Measurements from ENCODE around the gene BRPF1. TPM values are rescaled to one million over a fixed set of nuclear protein-coding genes. Genes with fewer than 3 reads are reported as not detected.

Gene BRPF1
- total RNA-seq, 2 experiments from 2014 or later, result 48.1 to 50.1 TPM

- Mint-ChIP-seq H3K27ac (peak overlapping the region; percentile 66), H3K4me1 (peaks cover 61% of the 10 kb centered on the region), H3K36me3 (peaks cover 43% of the 10 kb centered on the region), H3K9me3 (ENCODE audit: low read depth) (no peaks in the 10 kb centered on the region), H3K27me3 (no peaks in the 10 kb centered on the region), H3K4me3 (no peak overlapping the region)
- ATAC-seq (no peak), DNase-seq (no peak)
- CTCF ChIA-PET, result interaction anchor here (1.1 to 1.9 kb wide), 4 partner anchors 9 to 151 kb away, joined by 3 to 10 read pairs (median 6); partner anchors contain the start of genes ARPC4 and TADA3
Observed at GRCh38 chr3:9781978-9782603, 50.6 kb downstream of the BRPF1 start.

DNA sequence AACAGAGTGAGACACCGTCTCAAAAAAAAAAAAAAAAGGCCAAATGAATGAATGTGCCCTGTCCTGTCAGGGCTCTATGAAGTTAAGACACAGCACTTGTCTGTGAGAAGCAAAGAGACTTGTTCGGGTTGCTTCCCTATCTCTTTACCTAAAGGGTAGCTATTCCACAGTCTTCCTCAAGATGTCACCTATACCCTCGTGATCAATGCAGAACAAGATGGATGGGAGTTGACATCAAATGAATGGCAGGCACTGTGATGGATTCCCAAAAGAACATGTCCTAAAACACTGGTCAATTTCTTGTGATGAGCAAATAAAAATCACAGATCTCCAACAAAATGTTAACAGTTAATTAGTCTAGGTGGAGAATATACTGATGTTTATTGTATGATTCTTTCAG lies 51.2 kb downstream of the BRPF1 start:
- Mint-ChIP-seq H3K27ac (peak overlapping the region; percentile 66), H3K36me3 (peaks cover 48% of the 10 kb centered on the region), H3K4me3 (no peak overlapping the region), H3K9me3 (ENCODE audit: low read depth) (no peaks in the 10 kb centered on the region), H3K4me1 (peaks cover 61% of the 10 kb centered on the region), H3K27me3 (no peaks in the 10 kb centered on the region)
- CTCF ChIA-PET, result interaction anchor here (1.1 to 1.9 kb wide), 4 partner anchors 8 to 150 kb away, joined by 3 to 10 read pairs (median 6); partner anchors contain the start of genes ARPC4 and TADA3
- ATAC-seq (no peak), DNase-seq (no peak)

DNA sequence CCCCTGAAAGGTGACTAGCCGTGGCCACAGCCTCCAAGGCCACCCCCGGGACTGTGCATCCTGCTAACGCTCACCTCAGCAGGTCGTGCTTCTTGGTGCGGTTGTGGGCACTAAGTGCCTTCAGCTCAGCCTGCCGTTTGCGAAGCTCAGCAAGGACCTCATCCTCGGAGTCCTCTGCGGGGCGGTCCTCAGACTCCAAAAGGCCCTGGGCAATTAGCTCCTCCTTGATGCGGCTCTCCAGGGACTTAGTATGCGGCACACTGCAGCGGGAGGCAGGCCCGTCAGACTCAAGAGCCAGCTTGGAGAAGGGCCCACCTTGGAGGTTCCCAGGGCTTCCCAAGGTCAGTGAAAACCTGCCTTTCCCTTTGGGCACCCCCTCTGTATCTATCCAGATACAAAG lies 52.4 kb downstream of the BRPF1 start:
- Mint-ChIP-seq H3K27me3 (no peaks in the 10 kb centered on the region), H3K4me1 (peaks cover 50% of the 10 kb centered on the region), H3K9me3 (ENCODE audit: low read depth) (no peaks in the 10 kb centered on the region), H3K36me3 (peaks cover 50% of the 10 kb centered on the region), H3K4me3 (no peak overlapping the region), H3K27ac (no peak overlapping the region)
- ATAC-seq, result no peak
- DNase-seq, result no peak
- CTCF ChIA-PET, result interaction anchor here (0.9 kb wide), 1 partner anchor 15 kb away, joined by 3 read pairs; no protein-coding TSS in a partner anchor

- Mint-ChIP-seq H3K9me3 (ENCODE audit: low read depth) (no peaks in the 10 kb centered on the region), H3K36me3 (peaks cover 57% of the 10 kb centered on the region), H3K4me3 (no peak overlapping the region), H3K27ac (no peak overlapping the region), H3K4me1 (peaks cover 41% of the 10 kb centered on the region), H3K27me3 (no peaks in the 10 kb centered on the region)
- CTCF ChIA-PET, result no interaction called here
- DNase-seq, result no peak
- no peak for ATAC-seq
Observed at GRCh38 chr3:9784965-9785364, 53.4 kb downstream of the BRPF1 start.

GRCh38 chr3:9785602-9786001 lies 54.1 kb downstream of the BRPF1 start:
- ATAC-seq (no peak), DNase-seq (no peak)
- CTCF ChIA-PET, result no interaction called here
- Mint-ChIP-seq H3K9me3 (ENCODE audit: low read depth) (no peaks in the 10 kb centered on the region), H3K36me3 (peaks cover 57% of the 10 kb centered on the region), H3K4me1 (peaks cover 41% of the 10 kb centered on the region), H3K27me3 (no peaks in the 10 kb centered on the region), H3K4me3 (no peak overlapping the region), H3K27ac (peak overlapping the region; percentile 30)

- Mint-ChIP-seq H3K4me1 (peaks cover 41% of the 10 kb centered on the region), H3K27ac (no peak overlapping the region)
Observed at GRCh38 chr3:9786209-9786739, 54.7 kb downstream of the BRPF1 start.

GRCh38 chr3:9786825-9787669 lies 55.5 kb downstream of the BRPF1 start:
- H3K4me1 Mint-ChIP-seq, result peaks cover 42% of the 10 kb centered on the region
- DNase-seq (no peak), ATAC-seq (no peak)
- peak overlapping the region; percentile 60 for H3K27ac Mint-ChIP-seq
- CTCF ChIA-PET, result no interaction called here
- peaks cover 56% of the 10 kb centered on the region for H3K36me3 Mint-ChIP-seq
- no peak overlapping the region for H3K4me3 Mint-ChIP-seq
- no peaks in the 10 kb centered on the region for H3K27me3 Mint-ChIP-seq
- H3K9me3 Mint-ChIP-seq (ENCODE audit: low read depth), result no peaks in the 10 kb centered on the region

More at GRCh38 chr3:9786209-9786739, 54.7 kb downstream of the BRPF1 start:
- Mint-ChIP-seq H3K4me3 (no peak overlapping the region), H3K9me3 (ENCODE audit: low read depth) (no peaks in the 10 kb centered on the region), H3K36me3 (peaks cover 60% of the 10 kb centered on the region), H3K27me3 (no peaks in the 10 kb centered on the region)
- CTCF ChIA-PET, result no interaction called here
- ATAC-seq (no peak), DNase-seq (no peak)

DNA sequence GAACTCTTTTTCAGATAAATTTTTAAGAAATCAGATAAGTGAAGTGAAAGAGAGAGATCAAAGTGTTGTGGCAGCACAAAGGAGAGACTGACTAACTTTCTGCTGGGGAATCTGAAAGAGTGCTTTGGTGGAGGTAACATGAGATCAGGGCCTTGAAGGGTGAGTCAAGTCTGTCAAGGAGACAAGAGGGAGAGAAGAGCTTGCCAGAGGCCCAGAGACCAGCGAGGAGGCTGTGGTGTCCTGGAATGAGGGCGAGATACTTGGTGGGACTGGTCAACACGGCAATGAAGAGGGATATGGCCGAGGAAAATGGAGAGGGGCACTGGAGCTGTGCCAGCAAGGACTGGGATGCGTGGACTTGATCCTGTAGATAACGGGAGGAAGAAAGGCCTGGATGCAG lies 56.2 kb downstream of the BRPF1 start:
- Mint-ChIP-seq H3K36me3 (peaks cover 53% of the 10 kb centered on the region), H3K27ac (peak overlapping the region; percentile 60), H3K4me1 (peaks cover 36% of the 10 kb centered on the region), H3K27me3 (no peaks in the 10 kb centered on the region), H3K9me3 (ENCODE audit: low read depth) (no peaks in the 10 kb centered on the region), H3K4me3 (no peak overlapping the region)
- CTCF ChIA-PET, result no interaction called here
- DNase-seq (no peak), ATAC-seq (no peak)

GRCh38 chr3:9791127-9791526 lies 59.6 kb downstream of the BRPF1 start:
- Mint-ChIP-seq H3K9me3 (ENCODE audit: low read depth) (no peaks in the 10 kb centered on the region), H3K4me3 (peak overlapping the region; percentile 97), H3K27me3 (no peaks in the 10 kb centered on the region), H3K4me1 (peaks cover 51% of the 10 kb centered on the region), H3K36me3 (peaks cover 53% of the 10 kb centered on the region), H3K27ac (peak overlapping the region; percentile 100)
- DNase-seq (no peak), ATAC-seq (no peak)
- CTCF ChIA-PET, result interaction anchor here (0.8 to 3.1 kb wide), 4 partner anchors 9 to 64 kb away, joined by 3 to 24 read pairs (median 4); partner anchors contain the start of gene TTLL3

- CTCF ChIA-PET, result interaction anchor here (1.0 to 3.1 kb wide), 8 partner anchors 10 to 530 kb away, joined by 4 to 24 read pairs (median 8); partner anchors contain the start of genes BRPF1, OGG1, SEC13 and TTLL3
- DNase-seq (no peak), ATAC-seq (no peak)
- peak overlapping the region; percentile 100 for H3K27ac Mint-ChIP-seq
- H3K36me3 Mint-ChIP-seq, result peaks cover 47% of the 10 kb centered on the region
- peak overlapping the region; percentile 97 for H3K4me3 Mint-ChIP-seq
- H3K4me1 Mint-ChIP-seq, result peaks cover 51% of the 10 kb centered on the region
- no peaks in the 10 kb centered on the region for H3K9me3 Mint-ChIP-seq (ENCODE audit: low read depth)
- H3K27me3 Mint-ChIP-seq, result no peaks in the 10 kb centered on the region
Observed at GRCh38 chr3:9791790-9792404, 60.4 kb downstream of the BRPF1 start.

DNA sequence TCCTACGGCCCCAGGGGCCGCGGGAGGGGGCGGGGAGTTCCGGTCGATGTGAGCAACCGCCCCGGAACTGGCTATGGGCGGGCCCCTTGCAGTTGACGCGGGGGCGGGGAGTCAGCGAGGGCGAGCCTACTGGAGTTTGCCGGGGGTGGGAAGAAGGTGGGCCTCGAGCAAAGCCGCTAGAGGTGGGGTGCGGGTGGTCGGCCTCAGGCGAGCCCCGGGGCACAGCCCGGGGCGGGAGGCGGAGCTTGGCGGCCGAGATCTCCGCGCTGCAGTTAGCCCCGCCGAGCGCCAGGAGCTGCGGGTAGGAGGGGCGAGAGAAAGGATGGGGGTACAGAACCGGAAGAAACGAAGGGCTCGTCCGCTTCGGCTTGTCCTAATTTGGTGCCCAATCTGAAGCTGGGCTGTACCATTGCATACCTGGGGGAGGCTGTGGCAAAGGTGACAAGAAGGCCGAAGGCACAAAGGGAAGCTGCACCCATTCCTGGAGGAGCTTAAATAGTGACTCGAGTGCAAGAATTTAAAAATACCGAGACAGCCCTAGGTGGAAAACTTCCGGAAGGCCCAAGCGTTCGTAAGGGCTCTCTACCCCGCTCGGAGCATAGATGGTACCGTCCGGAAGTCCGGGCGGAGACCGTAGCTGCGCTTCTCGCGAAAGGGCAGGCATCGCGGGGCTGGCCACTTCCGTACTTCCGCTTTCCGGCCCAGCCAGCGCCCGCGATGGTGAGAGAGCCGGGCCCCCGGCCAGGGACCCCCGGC lies 61.0 kb downstream of the BRPF1 start, which contains the start of the genes ARPC4 and TADA3:
Gene ARPC4 (plus strand): TSS at position 678 of the 756 bp plus-strand sequence. CDS start 40 bp downstream, at position 718.
Gene TADA3 (minus strand): TSS at position 69 of the 756 bp plus-strand sequence. CDS start 1,007 bp downstream, outside the sequence.
- CTCF ChIA-PET, result interaction anchor here (0.6 to 3.1 kb wide), 13 partner anchors 10 to 529 kb away, joined by 3 to 24 read pairs (median 7); partner anchors contain the start of genes BRPF1, CRELD1, OGG1 and SEC13
- H3K27ac Mint-ChIP-seq, result peak within 1 kb of the TSS; percentile 100
- H3K9me3 Mint-ChIP-seq (ENCODE audit: low read depth), result no peaks in the 10 kb centered on the region
- DNase-seq (peak; percentile 96), ATAC-seq (peak; percentile 88)
- peaks cover 51% of the 10 kb centered on the region for H3K36me3 Mint-ChIP-seq
- no peaks in the 10 kb centered on the region for H3K27me3 Mint-ChIP-seq
- peaks cover 52% of the 10 kb centered on the region for H3K4me1 Mint-ChIP-seq
- H3K4me3 Mint-ChIP-seq, result peak within 1 kb of the TSS; percentile 97

DNA sequence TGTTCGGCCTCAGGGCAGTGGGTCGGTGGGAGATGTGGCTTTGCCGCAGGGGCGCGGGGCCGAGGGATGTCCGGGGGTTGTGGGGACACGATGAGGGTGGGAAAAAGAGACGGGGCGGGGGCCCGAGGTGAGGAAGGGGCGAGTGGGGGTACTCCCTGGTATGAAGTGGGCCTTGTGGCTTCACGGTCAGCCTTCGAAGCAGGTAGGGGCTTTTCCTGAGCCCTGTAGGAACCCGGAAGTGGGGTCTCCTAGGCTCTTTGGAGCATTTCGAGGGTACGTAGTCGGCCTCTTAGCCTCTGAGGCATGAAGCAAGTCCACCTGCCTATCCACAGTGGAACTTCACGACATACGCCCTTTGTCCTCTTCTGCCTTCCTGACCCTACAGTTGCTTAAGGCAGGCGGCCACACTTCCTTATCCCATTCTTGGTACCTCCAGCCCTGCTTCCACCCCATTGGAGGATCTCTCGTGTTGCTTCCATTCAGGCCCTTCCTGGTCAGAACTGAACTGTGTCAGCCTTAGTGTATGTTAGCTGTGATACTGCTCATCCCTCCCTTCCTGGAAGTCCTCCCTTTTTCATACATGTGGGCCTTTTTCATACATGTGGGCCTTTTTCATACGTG lies 61.7 kb downstream of the BRPF1 start:
- Mint-ChIP-seq H3K4me3 (peak overlapping the region; percentile 97), H3K9me3 (ENCODE audit: low read depth) (no peaks in the 10 kb centered on the region), H3K27ac (peak overlapping the region; percentile 100), H3K4me1 (peaks cover 49% of the 10 kb centered on the region), H3K27me3 (no peaks in the 10 kb centered on the region), H3K36me3 (peaks cover 54% of the 10 kb centered on the region)
- DNase-seq, result peak; percentile 69
- CTCF ChIA-PET, result interaction anchor here (0.6 to 3.1 kb wide), 13 partner anchors 11 to 528 kb away, joined by 3 to 24 read pairs (median 7); partner anchors contain the start of genes BRPF1, CRELD1, OGG1 and SEC13
- ATAC-seq, result peak; percentile 20
